A549 treated with Mapracorat at 1 μM for 4 hours (cell line): ENCODE measurements around the gene PDLIM3. TPM values are rescaled to one million over a fixed set of nuclear protein-coding genes. Genes with fewer than 3 reads are reported as not detected.

Source experiments
- total RNA-seq: library from RNA; stranded (reverse); fragments of 200-300 nt; extraction: Qiagen RNA extraction; gene quantifications from 5 replicates; pipeline ENCODE4 v1.2.3, GENCODE V29; 2022

The PDLIM3 gene, protein sequence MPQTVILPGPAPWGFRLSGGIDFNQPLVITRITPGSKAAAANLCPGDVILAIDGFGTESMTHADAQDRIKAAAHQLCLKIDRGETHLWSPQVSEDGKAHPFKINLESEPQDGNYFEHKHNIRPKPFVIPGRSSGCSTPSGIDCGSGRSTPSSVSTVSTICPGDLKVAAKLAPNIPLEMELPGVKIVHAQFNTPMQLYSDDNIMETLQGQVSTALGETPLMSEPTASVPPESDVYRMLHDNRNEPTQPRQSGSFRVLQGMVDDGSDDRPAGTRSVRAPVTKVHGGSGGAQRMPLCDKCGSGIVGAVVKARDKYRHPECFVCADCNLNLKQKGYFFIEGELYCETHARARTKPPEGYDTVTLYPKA
- 0.07 to 0.42 TPM (median 0.22 TPM) in 4 of 5 replicates, not detected in the other for total RNA-seq

DNA sequence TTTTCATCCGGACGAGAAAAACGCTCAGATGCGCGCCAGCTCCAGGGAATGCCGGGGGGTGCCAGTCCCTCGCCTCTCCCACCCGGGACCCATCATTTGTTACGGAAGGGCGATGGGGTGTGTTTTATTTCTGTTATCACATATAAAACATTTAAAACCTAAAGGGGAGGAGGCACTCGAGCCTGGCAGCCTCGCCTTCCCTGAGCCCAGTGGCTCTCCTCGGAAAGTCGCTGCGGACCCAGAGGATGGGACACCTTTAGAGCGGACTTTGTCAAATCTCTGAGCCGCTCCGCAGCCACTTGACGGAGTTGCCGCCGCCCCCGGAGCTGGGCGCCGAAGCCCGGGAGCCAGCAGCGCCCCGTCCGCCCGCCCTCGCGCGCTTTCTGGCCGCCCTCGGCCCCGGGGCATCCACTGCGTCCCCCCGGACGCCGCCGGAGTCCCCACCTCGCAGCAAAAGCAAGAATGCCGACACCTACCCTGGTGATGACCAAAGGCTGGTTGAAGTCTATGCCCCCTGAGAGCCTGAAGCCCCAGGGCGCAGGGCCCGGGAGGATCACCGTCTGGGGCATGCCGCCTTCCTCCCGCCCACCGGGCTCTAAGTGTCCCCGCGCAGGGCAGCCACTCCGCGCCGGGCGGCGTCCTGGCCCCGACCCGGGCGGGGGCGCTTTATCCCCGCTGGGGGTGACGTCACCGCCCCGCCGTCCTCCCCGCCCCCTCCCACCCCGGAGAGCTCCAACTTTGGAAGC is at the start of gene PDLIM3:
Gene PDLIM3 (minus strand): TSS at position 642 of the 746 bp plus-strand sequence. CDS start 73 bp downstream, at position 569.

DNA sequence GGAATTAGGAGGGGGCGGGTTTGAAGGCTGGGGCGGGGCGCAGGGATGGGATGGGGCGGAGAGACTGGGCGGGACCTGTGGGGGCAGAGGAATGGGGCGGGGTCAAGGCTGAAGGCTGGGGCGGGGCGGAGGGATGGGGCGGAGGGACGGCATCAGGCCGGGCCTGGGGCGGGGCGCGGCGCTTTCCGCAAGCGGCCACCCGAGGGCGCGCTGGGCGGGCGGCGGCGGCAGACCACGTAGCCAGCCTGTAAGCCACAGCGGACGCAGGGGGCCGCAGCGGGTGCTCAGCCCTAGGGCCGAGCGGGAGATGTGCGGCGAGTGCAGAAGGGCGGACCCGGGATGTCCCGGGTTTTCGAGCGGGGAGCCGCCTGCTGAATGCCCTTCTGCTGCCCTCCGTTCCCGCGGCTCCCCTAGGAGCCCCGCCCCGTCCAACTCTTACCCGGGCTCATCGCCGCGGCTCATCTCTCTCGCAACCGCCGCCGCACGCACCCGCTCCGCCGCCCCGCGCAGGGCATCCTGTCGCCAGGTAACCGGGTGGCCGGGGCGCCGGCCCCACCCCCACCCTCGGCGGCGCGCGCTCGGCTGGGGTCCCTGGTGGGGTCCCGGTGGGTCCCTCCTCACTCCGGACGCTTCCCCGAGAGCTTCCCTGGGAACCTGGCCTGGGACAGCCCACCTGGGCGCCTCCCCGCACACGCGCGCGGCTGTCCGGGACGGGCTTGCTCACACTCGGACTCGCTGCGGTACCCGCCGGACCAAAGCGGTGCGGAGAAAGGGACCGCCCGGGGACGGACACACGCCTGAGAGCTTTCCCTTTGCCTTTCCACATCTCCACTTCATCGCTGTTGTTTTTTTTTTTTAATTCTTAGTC is 63.8 kb downstream of the PDLIM3 start, which contains the start of gene CCDC110:
Gene CCDC110 (minus strand): TSS at position 499 of the 868 bp plus-strand sequence. CDS start 50 bp downstream, at position 449.

Other genes starting within 250 kb of the PDLIM3 start
- 0.08 to 0.30 TPM (median 0.13 TPM) in 5 replicates for gene LRP2BP, start 139.6 kb downstream of the PDLIM3 start, total RNA-seq
- 2.2 to 4.2 TPM (median 3.2 TPM) in 5 replicates for gene ANKRD37, start 138.7 kb downstream of the PDLIM3 start, total RNA-seq
- 11.4 to 14.5 TPM (median 13.6 TPM) in 5 replicates for gene UFSP2, start 109.5 kb downstream of the PDLIM3 start, total RNA-seq
- gene CCDC110, start 63.8 kb downstream of the PDLIM3 start, total RNA-seq: 0.34 TPM in 1 of 5 replicates, not detected in the others